Measurements from ENCODE around the gene CGNL1.

CGNL1 gene

DNA sequence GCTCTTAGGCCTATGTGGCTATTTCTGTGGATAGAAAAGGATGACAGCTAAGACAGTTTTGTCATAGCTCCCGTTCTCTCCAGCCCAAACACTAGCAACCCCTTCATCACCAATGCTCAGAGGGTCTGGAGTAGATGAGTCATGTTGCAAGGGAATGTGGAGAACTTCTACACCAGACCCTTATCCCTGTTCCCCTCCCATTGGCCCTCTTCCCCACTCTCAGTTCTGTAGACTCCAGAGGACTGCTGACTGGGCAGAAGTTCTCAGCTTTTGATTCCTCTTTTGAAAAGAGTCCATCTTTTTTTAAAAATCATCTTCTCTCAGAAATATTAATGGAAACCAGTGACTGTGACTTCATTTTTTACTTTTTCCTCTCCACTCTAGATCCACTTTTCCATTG, 213.0 kb downstream of the CGNL1 start:
- FAIRE-seq (no peak), DNase-seq (ENCODE audit: insufficient read length, low spot score) (no peak)
- TF ChIP-seq, protein P1, sequence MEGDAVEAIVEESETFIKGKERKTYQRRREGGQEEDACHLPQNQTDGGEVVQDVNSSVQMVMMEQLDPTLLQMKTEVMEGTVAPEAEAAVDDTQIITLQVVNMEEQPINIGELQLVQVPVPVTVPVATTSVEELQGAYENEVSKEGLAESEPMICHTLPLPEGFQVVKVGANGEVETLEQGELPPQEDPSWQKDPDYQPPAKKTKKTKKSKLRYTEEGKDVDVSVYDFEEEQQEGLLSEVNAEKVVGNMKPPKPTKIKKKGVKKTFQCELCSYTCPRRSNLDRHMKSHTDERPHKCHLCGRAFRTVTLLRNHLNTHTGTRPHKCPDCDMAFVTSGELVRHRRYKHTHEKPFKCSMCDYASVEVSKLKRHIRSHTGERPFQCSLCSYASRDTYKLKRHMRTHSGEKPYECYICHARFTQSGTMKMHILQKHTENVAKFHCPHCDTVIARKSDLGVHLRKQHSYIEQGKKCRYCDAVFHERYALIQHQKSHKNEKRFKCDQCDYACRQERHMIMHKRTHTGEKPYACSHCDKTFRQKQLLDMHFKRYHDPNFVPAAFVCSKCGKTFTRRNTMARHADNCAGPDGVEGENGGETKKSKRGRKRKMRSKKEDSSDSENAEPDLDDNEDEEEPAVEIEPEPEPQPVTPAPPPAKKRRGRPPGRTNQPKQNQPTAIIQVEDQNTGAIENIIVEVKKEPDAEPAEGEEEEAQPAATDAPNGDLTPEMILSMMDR (IDR thresholded peaks at IDR 0.05; ENCODE audit: insufficient read depth, missing control alignments): no peak

DNA sequence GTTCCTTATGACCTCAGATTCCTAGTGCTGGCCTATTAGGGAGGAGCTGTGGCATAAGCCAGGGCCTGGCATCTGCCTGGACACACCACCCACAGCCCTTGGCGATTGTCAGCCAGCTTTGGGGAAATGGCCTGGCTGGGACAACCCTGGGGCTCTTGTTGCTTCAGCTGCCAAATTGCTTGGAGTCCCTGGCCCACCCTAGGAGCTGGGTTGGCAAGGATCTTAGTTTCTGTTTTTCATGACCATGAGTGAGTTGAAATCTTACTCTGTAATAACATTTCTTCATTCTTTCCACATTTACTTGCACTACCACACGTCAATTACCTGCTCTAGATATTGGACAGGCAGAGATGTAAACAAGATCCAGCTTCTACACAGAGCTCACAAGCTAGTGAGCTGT, 213.4 kb downstream of the CGNL1 start:
- DNase-seq (ENCODE audit: insufficient read length, low spot score) (no peak), FAIRE-seq (no peak)
- TF ChIP-seq, protein P1 (IDR thresholded peaks at IDR 0.05; ENCODE audit: insufficient read depth, missing control alignments): no peak

DNA sequence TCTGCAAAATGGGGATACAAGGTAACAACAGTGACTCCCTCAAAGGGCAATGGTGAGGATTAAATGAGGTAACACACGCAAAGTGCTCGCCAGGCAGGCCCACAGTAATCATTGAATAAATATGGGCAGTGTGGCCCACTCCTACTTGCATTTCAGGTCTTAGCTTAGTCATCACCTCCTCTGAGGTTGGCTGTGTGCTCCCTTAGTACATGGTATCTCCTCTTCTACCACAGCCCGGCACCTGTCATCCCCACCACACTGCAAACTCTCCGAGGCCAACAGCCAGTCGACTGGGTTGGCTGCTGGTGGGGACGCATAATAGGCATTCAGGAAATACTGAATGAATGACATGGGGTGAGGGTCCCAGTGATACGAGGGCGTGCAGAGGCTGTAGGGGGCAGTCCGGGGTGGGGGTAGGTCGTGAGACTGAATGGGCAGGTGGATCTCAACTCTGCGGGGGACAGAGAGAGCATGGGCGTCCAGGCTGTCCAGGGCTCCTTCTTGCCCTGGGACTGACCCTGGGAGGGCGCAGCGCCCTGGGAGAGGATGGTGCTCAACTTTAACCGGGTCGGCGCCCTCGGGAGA, 215.0 kb downstream of the CGNL1 start:
- DNase-seq (ENCODE audit: insufficient read length, low spot score): no peak
- no peak for FAIRE-seq
- TF ChIP-seq, protein P1 (IDR thresholded peaks at IDR 0.05; ENCODE audit: insufficient read depth, missing control alignments): no peak

DNA sequence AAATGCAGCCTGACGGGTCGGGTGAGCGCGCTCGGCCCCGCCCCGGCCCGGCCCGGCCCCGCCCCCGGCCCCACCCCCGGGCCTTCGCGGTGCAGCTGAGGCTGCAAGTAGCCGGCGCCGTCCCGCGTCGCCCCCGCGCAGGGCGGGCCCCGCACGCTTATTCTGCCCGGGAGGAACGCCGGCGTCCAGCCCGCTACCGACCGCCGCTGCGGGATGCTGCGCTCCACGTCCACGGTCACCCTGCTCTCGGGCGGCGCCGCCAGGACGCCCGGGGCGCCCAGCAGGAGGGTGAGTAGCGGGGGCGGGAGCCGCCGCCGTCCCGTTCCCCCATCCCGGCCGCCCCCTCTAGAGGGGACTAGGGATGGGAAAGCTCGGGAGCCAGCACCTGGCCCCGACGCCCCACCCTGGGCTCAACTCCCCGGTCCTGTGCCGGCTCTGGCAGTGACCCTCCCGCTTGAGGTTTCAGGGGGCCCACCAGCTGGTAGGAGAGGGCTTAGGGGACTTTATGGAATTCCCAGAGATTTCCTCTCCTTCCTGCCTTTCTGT, 215.6 kb downstream of the CGNL1 start, which contains the start of gene MYZAP:
MYZAP (plus strand) TSS at position 83 of the 546 bp plus-strand sequence; CDS start at position 214, 131 bp downstream.
- FAIRE-seq: no peak
- DNase-seq (ENCODE audit: insufficient read length, low spot score): peak; percentile 67
- TF ChIP-seq, protein P1 (IDR thresholded peaks at IDR 0.05; ENCODE audit: insufficient read depth, missing control alignments): no peak

DNA sequence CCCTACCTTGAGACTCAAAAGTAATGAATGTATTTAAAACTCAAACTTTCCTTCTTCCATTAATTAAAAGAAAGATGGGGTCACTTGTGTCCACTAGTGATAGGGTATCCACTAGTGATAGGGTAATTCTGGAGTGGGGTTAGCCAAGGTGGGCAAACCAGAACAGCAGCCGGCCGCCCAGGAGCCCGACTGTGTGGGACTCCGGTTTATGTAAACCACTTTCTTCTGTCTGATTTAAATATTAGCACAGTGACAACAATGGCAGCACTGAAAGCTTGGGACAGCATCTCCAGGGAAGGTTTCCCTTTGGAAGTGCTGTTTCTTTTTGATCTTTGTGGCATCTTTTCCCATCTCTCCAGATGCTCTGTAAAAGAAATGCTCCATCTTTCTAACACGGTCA, 216.1 kb downstream of the CGNL1 start:
- TF ChIP-seq, protein P1 (IDR thresholded peaks at IDR 0.05; ENCODE audit: insufficient read depth, missing control alignments): no peak
- DNase-seq (ENCODE audit: insufficient read length, low spot score) (no peak), FAIRE-seq (no peak)

DNA sequence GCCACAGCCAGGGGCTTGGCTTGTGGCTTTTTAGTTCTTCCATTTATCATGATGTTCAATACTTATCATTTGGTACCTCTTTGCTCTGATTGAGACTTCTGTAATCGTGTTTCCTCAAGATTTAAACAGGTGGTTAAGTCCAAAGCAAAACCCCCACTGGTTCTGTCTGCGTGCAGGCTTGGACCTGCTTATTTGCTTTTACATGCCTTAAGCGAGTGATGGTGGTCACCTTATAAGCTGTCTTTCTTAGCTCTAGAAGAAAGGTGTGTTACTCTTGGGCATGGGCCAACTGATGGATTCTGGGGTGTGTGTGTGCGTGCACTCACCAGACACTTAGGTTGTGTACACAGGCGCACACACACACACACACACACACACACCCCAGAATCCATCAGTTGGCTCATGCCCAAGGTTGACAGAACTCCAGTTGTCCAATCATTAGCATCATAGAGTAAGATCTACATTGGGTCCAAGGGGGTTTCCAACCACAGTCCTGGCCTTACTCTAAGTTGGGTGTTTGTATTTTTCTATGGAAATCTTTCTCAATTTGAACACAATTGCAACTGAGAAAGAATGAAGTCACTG, 216.6 kb downstream of the CGNL1 start:
- TF ChIP-seq, protein P1 (IDR thresholded peaks at IDR 0.05; ENCODE audit: insufficient read depth, missing control alignments): no peak
- no peak for FAIRE-seq
- no peak for DNase-seq (ENCODE audit: insufficient read length, low spot score)

DNA sequence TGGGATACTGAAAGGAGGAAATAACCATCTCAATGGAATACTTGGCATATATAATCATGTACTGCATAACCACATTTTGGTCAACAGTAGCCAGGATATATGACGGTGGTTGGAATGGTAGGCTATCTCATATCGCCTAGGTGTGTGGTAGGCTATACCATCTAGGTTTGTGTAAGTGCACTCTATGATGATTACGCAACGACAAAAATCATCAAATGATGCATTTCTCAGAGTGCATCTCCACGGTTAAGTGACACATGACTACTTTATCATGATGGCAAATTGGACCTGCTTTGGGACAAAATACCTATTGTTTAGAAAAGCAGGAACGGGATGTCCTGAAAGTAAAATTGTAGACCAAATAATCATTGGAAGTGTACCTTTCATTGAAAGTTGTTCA, 218.2 kb downstream of the CGNL1 start:
- no peak for DNase-seq (ENCODE audit: insufficient read length, low spot score)
- TF ChIP-seq, protein P1 (IDR thresholded peaks at IDR 0.05; ENCODE audit: insufficient read depth, missing control alignments): no peak
- no peak for FAIRE-seq
